Pons (tissue), 1 donor: Measurements from ENCODE around the gene PROSER3.

ENCODE experiments used
- DNase-seq: peaks from one replicate; pipeline ENCODE4 v3.0.0-alpha.2; 2016; ENCODE audit warnings: low spot score

PROSER3 gene

GRCh38 chr19:35757749-35758608 lies at the start of gene PROSER3:
Gene PROSER3, plus strand, starts transcription at chr19:35758176. Its CDS starts 40 bp downstream, at chr19:35758216.
- DNase-seq = peak; percentile 99

GRCh38 chr19:35708391-35708790 lies 49.6 kb upstream of the PROSER3 start:
- no peak for DNase-seq

GRCh38 chr19:35710784-35711723 lies 46.9 kb upstream of the PROSER3 start:
- DNase-seq = no peak

- no peak for DNase-seq
Measured at GRCh38 chr19:35712567-35713505, 45.1 kb upstream of the PROSER3 start.

DNA sequence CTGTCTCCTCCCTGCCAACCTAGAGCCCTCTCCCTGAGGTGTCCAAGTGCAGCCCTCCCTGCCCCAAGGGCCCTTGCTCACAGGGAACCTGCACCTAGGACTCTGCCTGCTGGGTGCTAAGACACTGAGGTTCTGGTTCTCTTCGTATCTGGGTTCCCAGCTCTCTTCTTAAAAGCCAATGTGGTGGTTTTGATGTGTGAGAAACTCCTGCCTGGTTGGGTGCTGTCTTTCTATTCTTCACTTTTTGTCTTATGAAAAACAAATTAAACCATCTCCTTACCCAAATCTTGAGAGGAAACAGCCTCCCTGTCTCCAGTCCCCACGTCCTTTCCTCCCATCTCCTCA lies 44.5 kb upstream of the PROSER3 start:
- DNase-seq = no peak

GRCh38 chr19:35713904-35714495 lies 44.0 kb upstream of the PROSER3 start:
- no peak for DNase-seq

GRCh38 chr19:35714601-35715354 lies 43.2 kb upstream of the PROSER3 start:
- DNase-seq = no peak

DNA sequence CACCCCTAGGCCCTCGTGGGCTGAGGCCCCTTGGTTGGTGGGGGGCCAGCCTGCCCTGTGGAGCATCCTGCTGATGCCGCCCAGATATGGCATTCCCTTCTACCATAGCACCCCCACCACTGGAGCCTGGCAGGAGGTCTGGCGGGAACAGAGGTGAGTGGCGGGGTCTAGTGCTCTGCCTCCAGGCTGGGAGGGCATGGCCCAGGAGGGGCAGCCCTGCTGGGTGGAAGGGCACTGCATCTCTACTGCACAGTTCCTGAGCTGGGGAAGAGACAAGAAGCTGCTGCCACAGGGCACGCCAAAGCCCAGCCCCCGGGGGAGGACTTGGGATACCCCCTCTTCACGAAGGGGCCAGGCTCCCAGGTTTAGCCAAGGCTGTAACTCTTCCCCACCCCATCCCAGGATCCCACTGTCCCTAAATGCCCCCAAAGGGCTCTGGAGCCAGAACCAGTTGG lies 42.6 kb upstream of the PROSER3 start:
- no peak for DNase-seq

GRCh38 chr19:35715981-35716800 lies 41.8 kb upstream of the PROSER3 start:
- no peak for DNase-seq

DNA sequence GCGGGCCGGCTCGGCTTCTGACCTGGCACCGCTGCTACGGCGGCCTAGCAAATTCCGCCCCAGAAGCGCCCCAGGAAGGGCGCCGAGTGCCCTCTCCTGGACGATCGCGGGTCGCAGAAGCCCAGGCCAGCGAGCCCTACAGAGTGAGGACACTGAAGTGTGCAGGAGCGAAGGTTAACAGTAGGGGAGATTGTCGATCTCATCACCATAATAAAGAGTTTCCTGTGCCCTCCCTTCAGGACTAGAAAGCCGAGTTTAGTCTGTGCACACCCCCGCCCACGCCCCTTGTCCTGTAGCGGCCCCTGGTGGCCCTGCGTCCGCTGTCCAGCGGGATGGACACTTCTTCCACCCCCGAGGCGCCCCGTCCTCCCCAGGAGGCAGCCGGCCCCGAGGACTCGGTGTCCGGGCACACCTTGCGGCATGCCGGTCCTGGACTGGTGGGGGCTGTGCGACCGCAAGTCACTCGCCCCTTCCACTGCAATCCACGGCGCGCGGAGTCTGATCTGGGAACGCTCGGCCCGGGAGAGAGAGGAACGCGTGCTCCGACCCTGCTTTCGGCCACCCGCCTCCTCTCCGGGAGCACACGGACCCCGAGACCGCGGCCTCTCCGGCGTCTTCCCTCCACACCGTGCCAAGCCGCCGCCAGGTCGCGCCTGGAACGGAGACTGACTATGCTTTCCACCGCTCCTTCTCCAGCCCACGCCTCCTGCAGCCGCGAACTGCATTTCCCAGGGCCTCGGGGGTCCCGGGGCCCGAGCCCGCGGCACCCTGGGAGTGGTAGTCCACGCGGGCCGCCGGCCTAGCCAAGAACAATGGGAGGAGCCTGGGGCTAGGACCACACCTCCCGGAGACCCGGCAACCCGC lies 40.9 kb upstream of the PROSER3 start:
- peak; percentile 94 for DNase-seq

- DNase-seq = no peak
Measured at GRCh38 chr19:35717665-35718344, 40.2 kb upstream of the PROSER3 start, which contains the start of gene KMT2B. Gene KMT2B, plus strand, starts transcription at chr19:35718003. Its CDS starts 16 bp downstream, at chr19:35718019.

- no peak for DNase-seq
Measured at GRCh38 chr19:35718345-35719041, 39.5 kb upstream of the PROSER3 start.

DNA sequence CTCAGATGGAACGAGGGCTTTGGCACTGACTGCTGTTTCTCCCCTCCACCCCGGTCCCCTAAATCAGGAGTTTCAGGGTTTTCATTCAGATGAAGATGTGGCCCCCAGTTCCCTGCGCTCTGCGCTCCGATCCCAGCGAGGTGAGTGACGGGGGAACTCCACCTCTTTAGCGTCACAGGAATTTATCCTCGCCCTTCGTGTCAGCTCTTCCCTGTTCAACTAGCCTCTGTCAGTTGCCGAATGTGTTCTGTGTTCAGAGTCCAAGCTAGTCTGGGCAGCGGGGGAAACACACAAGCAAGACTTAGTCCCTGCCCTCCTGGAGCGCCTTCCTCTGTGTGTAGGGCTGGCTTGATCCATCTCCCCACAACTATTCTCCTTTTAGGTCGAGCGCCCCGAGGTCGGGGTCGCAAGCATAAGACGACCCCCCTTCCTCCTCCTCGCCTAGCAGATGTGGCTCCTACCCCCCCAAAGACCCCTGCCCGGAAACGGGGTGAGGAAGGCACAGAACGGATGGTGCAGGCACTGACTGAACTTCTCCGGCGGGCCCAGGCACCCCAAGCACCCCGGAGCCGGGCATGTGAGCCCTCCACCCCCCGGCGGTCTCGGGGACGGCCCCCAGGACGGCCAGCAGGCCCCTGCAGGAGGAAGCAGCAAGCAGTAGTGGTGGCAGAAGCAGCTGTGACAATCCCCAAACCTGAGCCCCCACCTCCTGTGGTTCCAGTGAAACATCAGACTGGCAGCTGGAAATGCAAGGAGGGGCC lies 38.4 kb upstream of the PROSER3 start:
- DNase-seq = no peak

DNA sequence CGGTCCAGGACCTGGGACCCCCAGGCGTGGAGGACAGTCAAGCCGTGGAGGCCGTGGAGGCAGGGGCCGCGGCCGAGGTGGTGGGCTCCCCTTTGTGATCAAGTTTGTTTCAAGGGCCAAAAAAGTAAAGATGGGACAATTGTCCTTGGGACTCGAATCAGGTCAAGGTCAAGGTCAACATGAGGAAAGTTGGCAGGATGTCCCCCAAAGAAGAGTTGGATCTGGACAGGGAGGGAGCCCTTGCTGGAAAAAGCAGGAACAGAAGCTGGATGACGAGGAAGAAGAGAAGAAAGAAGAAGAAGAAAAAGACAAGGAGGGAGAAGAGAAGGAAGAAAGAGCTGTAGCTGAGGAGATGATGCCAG lies 37.8 kb upstream of the PROSER3 start:
- no peak for DNase-seq

DNA sequence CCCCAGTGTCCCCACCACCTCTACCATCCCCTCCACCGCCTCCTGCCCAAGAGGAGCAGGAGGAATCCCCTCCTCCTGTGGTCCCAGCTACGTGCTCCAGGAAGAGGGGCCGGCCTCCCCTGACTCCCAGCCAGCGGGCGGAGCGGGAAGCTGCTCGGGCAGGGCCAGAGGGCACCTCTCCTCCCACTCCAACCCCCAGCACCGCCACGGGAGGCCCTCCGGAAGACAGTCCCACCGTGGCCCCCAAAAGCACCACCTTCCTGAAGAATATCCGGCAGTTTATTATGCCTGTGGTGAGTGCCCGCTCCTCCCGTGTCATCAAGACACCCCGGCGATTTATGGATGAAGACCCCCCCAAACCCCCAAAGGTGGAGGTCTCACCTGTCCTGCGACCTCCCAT lies 37.3 kb upstream of the PROSER3 start:
- DNase-seq = no peak

- DNase-seq = no peak
Measured at GRCh38 chr19:35721374-35721773, 36.6 kb upstream of the PROSER3 start.

- DNase-seq = no peak
Measured at GRCh38 chr19:35722461-35722860, 35.5 kb upstream of the PROSER3 start.
